ENCODE data around the gene TRIP13.

- no peak for TF ChIP-seq EZH2 (IDR thresholded peaks at IDR 0.05; ENCODE audit: insufficient read depth, poor library complexity, severe bottlenecking)
- TF ChIP-seq EZH2phosphoT487 (IDR thresholded peaks at IDR 0.05; ENCODE audit: insufficient read depth, low read depth) = no peak
Observed at GRCh38 chr5:859798-860296, 32.8 kb upstream of the TRIP13 start.
